Fibroblast of peridontal ligament (primary cell): ENCODE measurements around the gene FCSK.
"Not testable (repeated sequence)": the region's sequence is repeated elsewhere in the genome, so short reads cannot be mapped to it uniquely, and the experiment has no call there.

Experiments used
- DNase-seq: peaks from one replicate; pipeline ENCODE4 v3.0.0-alpha.2; 2010; ENCODE audit errors: extremely low read depth

The FCSK gene

GRCh38 chr16:70524399-70524825 lies 70.0 kb downstream of the FCSK start:
- DNase-seq: not testable (repeated sequence)

DNA sequence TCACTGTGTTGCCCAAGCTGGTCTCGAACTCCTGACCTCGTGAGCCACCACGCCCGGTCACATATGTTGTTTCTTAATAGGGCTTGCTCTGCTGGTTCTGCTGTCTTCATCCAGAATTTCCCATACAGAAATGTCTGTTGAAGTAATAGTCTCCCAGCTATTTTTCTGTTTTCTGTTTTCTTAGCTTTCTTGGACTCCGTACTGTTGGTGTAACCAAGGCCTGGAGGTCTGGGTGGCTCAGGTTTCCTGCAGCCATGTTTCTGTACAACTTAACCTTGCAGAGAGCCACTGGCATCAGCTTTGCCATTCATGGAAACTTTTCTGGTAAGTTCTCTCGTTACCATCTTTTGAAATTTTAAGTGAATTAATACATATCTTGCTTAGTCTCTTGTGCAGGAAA lies 72.0 kb downstream of the FCSK start:
- no peak for DNase-seq

DNA sequence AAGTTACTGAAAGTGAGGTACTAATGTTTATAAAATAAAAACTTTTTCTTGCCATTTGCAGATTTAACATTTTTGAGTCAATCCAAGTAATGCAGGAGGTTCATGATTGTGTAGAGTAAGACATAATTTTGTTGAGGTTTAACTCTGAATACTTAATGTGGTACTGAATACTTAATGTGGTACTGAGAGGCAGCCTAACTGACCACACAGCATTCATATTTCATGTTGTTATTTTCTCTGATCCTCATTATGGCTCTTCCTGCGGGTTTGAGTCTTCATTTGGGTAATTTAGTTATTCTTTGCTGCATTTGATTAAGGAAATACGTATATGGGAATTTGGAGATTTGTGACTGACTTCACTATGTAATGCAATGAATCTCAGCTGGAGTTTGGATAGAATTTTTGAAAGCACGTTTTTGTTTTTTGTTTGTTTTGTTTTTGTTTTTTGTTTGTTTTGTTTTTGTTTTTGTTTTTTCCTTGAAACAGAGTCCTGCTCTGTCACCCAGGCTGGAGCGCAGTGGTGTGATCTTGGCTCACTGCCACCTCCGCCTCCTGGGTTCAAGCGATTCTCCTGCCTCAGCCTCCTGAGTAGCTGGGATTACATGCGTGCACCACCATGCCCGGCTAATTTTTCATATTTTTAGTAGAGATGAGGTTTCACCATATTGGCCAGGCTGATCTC lies 73.1 kb downstream of the FCSK start:
- DNase-seq: no peak

DNA sequence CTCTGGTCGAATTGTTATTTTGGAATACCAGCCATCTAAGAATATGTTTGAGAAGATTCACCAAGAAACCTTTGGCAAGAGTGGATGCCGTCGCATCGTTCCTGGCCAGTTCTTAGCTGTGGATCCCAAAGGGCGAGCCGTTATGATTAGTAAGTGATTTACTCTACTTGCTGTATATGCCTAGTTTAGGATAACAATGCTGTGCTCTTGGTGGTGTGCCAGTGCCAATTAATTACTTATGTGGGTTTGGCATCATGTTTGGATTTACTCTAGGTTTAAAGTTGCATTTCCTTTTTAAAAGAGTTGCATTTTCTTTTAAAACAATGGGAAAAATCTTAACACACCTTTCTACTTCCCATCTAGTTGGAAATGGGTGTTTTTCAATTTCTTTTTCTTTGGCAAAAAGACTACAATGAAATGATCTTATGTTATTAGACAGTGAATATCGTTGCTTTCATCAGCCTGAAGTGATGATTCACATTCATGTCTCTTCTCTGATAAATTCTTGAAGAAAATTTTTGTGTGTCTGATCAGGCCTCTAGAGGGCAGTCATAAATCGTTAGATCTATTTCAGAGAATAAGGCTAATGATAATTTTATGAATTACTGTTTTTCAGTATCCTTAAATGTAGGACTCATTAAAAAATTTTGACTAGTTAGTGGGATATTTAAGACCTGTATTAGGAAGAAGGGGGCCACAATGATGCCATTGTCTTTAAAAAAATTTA lies 74.8 kb downstream of the FCSK start:
- DNase-seq: peak; percentile 86
